Upper lobe of left lung (tissue), 4 donors: ENCODE data around the gene UBE2U.

Experiments
- POLR2A ChIP-seq, 4 donors: fragments of 450-650 bp; IDR thresholded peaks; one replicate each; pipeline ENCODE4 v1.5.1; 2016 to 2017; ENCODE audit warnings: antibody characterized with exemption in 4 of 4, mild to moderate bottlenecking in 2 of 4
- POLR2AphosphoS5 ChIP-seq, 2 donors: sonication (generic); formaldehyde crosslinking; IDR thresholded peaks; one replicate each; pipeline ENCODE4 v1.5.1; 2017; ENCODE audit warnings: antibody characterized with exemption in 2 of 2

DNA sequence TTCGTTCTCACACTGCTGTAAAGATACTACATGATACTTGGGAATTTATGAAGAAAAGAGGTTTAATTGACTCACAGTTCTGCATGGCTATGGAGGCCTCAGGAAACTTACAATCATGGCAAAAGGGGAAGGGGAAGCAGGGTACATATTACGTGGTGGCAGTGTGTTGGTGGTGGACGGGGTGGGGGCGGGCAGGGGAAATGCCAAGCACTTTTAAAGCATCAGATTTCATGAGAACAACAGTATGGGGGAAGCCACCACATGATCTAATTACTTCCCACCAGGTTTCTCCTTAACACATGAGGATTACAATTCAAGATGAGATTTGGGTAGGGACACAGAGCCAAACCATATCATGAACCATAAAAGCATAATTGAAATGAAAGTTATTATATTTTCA, 88.5 kb downstream of the UBE2U start:
- TF ChIP-seq POLR2AphosphoS5 (IDR thresholded peaks at IDR 0.05) (no peak), POLR2A (IDR thresholded peaks at IDR 0.05) (no peak)
